GM06990 (cell line): ENCODE results near the gene P2RX2.

Experiments used
- DNase-seq: peaks from one replicate; pipeline ENCODE4 v3.0.0-alpha.2; 2011; ENCODE audit not compliant: insufficient read length; ENCODE audit errors: extremely low read depth
- H3K27me3 ChIP-seq: replicated peaks from 2 replicates; pipeline ENCODE4 v1.6.0; 2011; ENCODE audit warnings: low read length; ENCODE audit not compliant: control insufficient read depth, insufficient read depth
- H3K36me3 ChIP-seq: 2 replicates; pipeline ENCODE4 v1.5.1; 2011; ENCODE audit warnings: low read length; ENCODE audit not compliant: control insufficient read depth, insufficient read depth
- H3K4me3 ChIP-seq: replicated peaks from 2 replicates; pipeline ENCODE4 v1.5.1; 2011; ENCODE audit warnings: low read depth, mild to moderate bottlenecking, control low read depth, low read length
- TF ChIP-seq, protein P1 (sequence below): IDR thresholded peaks from 2 replicates; pipeline ENCODE4 v1.5.1; 2011; ENCODE audit warnings: low read length, control low read depth, mild to moderate bottlenecking, inconsistent platforms; ENCODE audit not compliant: insufficient read depth, poor library complexity, severe bottlenecking

Gene P2RX2

DNA sequence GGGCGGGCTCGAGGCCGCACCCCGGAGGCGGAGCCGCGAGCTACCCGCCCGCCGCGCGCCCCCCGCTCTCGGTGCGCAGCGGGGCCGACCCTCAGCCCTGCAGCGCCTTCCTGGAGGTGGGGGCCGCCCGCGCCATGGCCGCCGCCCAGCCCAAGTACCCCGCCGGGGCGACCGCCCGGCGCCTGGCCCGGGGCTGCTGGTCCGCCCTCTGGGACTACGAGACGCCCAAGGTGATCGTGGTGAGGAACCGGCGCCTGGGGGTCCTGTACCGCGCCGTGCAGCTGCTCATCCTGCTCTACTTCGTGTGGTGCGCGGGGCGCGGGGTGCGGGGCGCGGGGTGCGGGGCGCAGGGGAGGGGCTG lies at the start of gene P2RX2:
Gene P2RX2, plus strand, starts transcription at position 94 of the 361 bp plus-strand sequence. Its CDS starts 41 bp downstream, at position 135.
- no peaks in the 10 kb centered on the region for H3K27me3 ChIP-seq
- TF ChIP-seq, protein P1, sequence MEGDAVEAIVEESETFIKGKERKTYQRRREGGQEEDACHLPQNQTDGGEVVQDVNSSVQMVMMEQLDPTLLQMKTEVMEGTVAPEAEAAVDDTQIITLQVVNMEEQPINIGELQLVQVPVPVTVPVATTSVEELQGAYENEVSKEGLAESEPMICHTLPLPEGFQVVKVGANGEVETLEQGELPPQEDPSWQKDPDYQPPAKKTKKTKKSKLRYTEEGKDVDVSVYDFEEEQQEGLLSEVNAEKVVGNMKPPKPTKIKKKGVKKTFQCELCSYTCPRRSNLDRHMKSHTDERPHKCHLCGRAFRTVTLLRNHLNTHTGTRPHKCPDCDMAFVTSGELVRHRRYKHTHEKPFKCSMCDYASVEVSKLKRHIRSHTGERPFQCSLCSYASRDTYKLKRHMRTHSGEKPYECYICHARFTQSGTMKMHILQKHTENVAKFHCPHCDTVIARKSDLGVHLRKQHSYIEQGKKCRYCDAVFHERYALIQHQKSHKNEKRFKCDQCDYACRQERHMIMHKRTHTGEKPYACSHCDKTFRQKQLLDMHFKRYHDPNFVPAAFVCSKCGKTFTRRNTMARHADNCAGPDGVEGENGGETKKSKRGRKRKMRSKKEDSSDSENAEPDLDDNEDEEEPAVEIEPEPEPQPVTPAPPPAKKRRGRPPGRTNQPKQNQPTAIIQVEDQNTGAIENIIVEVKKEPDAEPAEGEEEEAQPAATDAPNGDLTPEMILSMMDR, result no peak
- no peaks in the 10 kb centered on the region for H3K36me3 ChIP-seq
- DNase-seq, result no peak
- no peak within 1 kb of the TSS for H3K4me3 ChIP-seq

DNA sequence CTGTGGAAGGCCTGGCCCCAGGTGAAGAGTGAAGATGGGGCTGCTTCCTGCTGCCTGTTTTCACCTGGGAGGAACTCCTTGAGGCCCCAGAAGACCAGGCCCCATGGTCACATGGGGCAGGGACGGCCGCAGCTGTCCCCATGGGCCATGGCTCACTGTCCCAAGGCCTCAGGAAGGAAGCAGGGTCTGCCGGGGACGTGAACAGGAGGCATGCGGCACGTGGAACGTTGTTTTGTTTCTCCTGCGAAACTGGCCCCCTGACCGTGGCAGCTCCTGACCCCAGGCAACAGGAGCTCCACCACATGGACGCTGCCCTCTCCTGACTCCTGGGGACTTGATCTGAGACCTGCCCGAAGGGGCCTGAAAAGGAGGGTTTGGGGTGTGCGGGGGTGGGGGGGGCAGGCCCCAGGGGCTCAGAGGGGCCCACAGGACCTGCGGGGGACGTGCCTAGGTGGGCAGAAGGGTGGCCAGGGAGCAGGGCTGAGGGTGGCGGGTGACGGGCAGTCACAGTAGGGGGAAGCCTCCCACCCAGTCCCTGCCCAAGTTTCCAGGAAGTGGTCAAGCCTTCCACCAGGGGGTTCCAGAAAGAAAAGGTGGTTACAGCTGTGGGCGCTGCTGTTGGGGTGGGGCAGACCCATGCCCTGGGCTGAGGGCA lies 49.6 kb upstream of the P2RX2 start:
- no peaks in the 10 kb centered on the region for H3K36me3 ChIP-seq
- no peak overlapping the region for H3K4me3 ChIP-seq
- DNase-seq, result no peak
- no peaks in the 10 kb centered on the region for H3K27me3 ChIP-seq
- TF ChIP-seq, protein P1, result no peak

DNA sequence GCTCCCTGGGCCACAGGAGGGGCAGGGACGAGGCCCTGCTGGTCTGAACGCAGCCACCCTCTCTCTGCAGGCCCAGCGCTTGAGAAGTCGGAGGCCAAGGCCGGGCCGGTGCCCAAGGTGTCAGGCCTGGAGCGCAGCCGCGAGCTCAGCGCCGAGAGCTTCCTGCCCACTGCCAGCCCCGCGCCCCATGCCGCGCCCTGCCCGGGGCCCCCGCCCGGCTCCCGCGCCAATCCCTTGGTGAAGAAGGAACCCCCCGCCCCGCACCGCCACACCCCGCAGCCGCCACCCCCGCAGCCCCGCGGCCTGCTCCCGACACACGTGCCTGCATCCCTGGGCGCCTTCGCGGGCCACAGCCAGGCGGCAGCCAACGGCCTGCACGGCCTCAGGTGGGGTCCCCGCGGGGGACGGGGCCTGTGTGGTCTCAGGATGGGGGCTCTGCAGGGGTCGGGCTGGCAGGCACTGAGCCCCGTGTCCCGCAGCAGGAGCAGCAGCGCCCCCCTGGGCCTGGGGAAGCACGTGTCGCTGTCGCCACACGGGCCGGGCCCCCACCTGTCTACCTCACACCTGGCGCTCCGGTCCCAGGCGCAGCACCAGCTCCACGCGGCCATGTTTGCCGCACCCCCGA lies 48.6 kb upstream of the P2RX2 start:
- Histone ChIP-seq H3K4me3 (no peak overlapping the region), H3K36me3 (no peaks in the 10 kb centered on the region; the same call in 1 of the 2 replicates), H3K27me3 (no peaks in the 10 kb centered on the region)
- no peak for DNase-seq
- TF ChIP-seq, protein P1, result no peak

DNA sequence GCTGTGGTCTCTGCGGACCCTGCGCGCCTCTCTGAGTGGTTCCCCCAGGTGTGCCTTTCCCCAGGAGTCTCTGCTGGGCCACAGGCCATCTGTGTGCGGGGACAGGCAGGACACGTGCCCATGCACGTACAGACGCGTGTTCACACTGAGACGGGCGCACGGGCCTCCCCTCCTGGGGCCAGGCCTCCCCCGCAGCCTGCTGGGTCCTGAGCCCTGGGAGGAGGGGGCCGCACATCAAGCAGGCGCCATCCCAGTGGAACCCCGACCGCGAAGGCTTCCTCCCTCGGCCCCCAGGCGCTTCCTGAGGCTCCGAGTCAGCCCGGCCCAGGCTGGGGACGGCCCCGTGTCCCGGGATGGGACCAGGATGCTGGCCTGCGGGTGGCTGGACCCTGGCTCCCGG lies 47.9 kb upstream of the P2RX2 start:
- TF ChIP-seq, protein P1, result no peak
- no peaks in the 10 kb centered on the region; the same call in 1 of the 2 replicates for H3K36me3 ChIP-seq
- no peak for DNase-seq

DNA sequence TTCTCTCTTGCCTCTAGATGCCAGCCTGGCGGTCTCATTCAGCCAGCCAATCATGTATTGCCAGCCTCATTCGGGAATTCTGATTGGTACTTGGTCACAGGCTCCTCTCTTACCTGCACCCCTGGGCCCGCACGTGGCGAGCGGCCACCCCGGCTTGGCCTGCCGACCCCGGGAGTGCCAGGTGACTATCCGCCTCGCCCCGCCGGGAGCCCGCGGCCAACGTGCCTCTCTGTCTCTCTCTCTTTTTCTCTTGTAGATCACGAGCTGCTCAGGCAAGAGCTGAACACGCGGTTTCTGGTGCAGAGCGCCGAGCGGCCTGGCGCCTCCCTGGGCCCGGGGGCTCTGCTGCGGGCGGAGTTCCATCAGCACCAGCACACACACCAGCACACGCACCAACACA lies 47.5 kb upstream of the P2RX2 start:
- TF ChIP-seq, protein P1, result no peak
- H3K4me3 ChIP-seq, result no peak overlapping the region
- H3K27me3 ChIP-seq, result no peaks in the 10 kb centered on the region
- DNase-seq, result no peak
- no peaks in the 10 kb centered on the region; the same call in 1 of the 2 replicates for H3K36me3 ChIP-seq

More for the DNA sequence above, 47.9 kb upstream of the P2RX2 start:
- Histone ChIP-seq H3K4me3 (no peak overlapping the region), H3K27me3 (no peaks in the 10 kb centered on the region)
